Left renal pelvis (tissue), 4 donors: ENCODE data around the gene PNMA1. TPM values are rescaled to one million over a fixed set of nuclear protein-coding genes. Genes with fewer than 3 reads are reported as not detected.
A peak's percentile ranks its signal among the peaks of the same experiment; 100 is the strongest.
"Not testable (repeated sequence)": the region's sequence is repeated elsewhere in the genome, so short reads cannot be mapped to it uniquely, and the experiment has no call there.

Experiments
- DNase-seq, 4 donors: peaks; one replicate each; pipeline ENCODE4 v3.0.0-alpha.2; 2013; ENCODE audit warnings: low read depth in 4 of 4, low spot score in 3 of 4
- polyA plus RNA-seq, 4 donors: library from polyadenylated mRNA; unstranded; fragments of 120-200 nt; gene quantifications; one replicate each; pipeline ENCODE4 v1.2.1, GENCODE V29; 2013; ENCODE audit not compliant: insufficient read length in 4 of 4

PNMA1 gene
- polyA plus RNA-seq, 4 donors, result 83.5 to 97.4 (median 89.2) TPM

- DNase-seq, result no peak
These were observed 4.5 kb upstream of the PNMA1 start for GRCh38 chr14:73718418-73719251.

GRCh38 chr14:73717711-73718417 lies 3.7 kb upstream of the PNMA1 start:
- DNase-seq, result no peak

- peak in 2 of 4 donors; percentile 25 to 48 for DNase-seq
These were observed 3.1 kb upstream of the PNMA1 start for GRCh38 chr14:73717266-73717665.

- no peak for DNase-seq
These were observed 1.5 kb upstream of the PNMA1 start for GRCh38 chr14:73715707-73716106.

GRCh38 chr14:73714656-73715081 lies 485 bp upstream of the PNMA1 start:
- DNase-seq, result no peak

- peak in 1 of 4 donors; percentile 22 for DNase-seq
These were observed 880 bp downstream of the PNMA1 start for GRCh38 chr14:73713206-73713802.

- no peak for DNase-seq
These were observed 1.5 kb downstream of the PNMA1 start for GRCh38 chr14:73712540-73713180.

- no peak for DNase-seq
These were observed 2.1 kb downstream of the PNMA1 start for GRCh38 chr14:73712071-73712506.

- no peak for DNase-seq
These were observed 3.4 kb downstream of the PNMA1 start for GRCh38 chr14:73710737-73711136.

- DNase-seq, result no peak
These were observed 4.2 kb downstream of the PNMA1 start for GRCh38 chr14:73709904-73710469.

- DNase-seq, result not testable (repeated sequence)
These were observed 6.1 kb downstream of the PNMA1 start for GRCh38 chr14:73708076-73708475.

- no peak for DNase-seq
These were observed 13.9 kb downstream of the PNMA1 start for GRCh38 chr14:73700325-73700724.

- no peak for DNase-seq
These were observed 17.5 kb downstream of the PNMA1 start for GRCh38 chr14:73696466-73697400.

GRCh38 chr14:73695997-73696396 lies 18.2 kb downstream of the PNMA1 start:
- DNase-seq, result no peak

GRCh38 chr14:73695082-73695481 lies 19.1 kb downstream of the PNMA1 start:
- DNase-seq, result no peak

GRCh38 chr14:73694083-73694482 lies 20.1 kb downstream of the PNMA1 start:
- DNase-seq, result no peak

GRCh38 chr14:73686901-73687300 lies 27.3 kb downstream of the PNMA1 start:
- no peak for DNase-seq

GRCh38 chr14:73685328-73685727 lies 28.9 kb downstream of the PNMA1 start:
- DNase-seq, result no peak

GRCh38 chr14:73684627-73685026 lies 29.6 kb downstream of the PNMA1 start:
- no peak for DNase-seq

GRCh38 chr14:73680821-73681220 lies 33.4 kb downstream of the PNMA1 start:
- no peak for DNase-seq
